GM04504 (cell line): ENCODE measurements around the gene ERAL1.
A peak's percentile ranks its signal among the peaks of the same experiment; 100 is the strongest.
"Not testable (repeated sequence)": the region's sequence is repeated elsewhere in the genome, so short reads cannot be mapped to it uniquely, and the experiment has no call there.

Experiments used
- DNase-seq: peaks from one replicate; pipeline ENCODE4 v3.0.0-alpha.2; 2012; ENCODE audit warnings: low read depth

ERAL1 gene

DNA sequence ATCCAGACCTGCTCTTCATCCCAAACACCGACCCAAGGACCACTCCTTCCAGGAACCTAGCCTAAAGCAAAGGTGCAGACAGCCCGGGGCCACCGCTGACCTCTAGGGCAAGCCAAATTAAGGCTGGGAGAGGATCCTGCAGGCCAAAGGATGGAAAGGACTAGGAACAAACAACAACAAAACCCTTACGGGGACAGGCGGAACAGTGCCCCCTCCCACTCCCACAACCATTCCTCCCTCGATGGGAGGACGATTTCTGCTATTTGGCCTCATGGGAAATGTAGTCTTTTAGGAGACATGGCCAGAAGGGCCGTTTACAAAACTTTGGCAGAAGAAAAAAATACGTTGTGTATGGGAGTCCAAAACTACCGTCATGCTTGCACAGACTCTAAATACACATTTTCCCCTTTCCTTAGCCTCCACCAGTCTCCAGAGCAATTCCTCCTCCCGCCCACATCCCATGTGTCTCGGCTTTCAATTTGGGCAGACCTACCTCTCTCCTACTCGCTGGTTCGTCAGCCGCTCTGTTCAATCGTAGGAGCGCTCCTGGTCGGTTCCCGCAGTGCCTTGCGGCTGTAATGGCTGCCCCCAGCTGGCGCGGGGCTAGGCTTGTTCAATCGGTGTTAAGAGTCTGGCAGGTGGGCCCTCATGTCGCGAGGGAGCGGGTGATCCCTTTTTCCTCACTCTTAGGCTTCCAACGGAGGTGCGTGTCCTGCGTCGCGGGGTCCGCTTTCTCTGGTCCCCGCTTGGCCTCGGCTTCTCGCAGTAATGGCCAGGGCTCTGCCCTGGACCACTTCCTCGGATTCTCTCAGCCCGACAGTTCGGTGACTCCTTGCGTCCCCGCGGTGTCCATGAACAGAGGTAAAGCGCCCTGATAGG lies at the start of gene ERAL1:
TSS of gene ERAL1 (plus strand) at position 560 of the 879 bp plus-strand sequence. CDS start at position 579, 19 bp downstream.
- DNase-seq: peak; percentile 67

DNA sequence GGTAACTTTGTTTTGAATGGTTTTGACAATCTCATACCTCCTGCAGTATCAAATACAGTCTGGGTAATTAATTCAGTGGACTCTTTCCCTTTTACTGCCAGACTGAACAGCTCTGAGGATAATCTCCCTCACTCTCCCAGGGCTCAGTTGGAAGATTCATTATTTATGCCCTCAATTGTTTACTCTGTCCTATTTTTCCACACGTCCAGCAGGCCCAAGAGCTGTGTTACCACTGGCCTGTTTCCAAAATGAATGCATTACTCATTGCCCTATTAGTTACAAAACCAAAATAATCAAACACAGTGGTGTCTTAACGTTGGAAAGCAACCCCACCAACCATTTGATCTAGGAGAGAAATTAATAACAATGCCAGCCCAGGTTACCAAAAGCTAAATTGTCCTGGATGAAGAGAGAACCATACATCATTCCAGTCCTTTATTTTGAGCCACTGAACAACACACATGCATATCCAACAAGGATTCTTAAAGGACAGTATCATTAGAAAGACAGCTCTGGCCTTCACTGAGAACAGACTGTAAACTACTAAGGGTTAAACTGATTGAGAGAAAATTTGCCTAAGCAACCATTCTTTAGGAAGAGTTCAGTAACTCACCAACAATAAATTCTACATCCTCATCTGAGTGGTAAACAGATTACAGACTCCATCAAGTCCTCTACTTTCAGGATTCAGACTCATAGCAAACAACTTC lies 46.7 kb upstream of the ERAL1 start:
- DNase-seq: peak; percentile 80

DNA sequence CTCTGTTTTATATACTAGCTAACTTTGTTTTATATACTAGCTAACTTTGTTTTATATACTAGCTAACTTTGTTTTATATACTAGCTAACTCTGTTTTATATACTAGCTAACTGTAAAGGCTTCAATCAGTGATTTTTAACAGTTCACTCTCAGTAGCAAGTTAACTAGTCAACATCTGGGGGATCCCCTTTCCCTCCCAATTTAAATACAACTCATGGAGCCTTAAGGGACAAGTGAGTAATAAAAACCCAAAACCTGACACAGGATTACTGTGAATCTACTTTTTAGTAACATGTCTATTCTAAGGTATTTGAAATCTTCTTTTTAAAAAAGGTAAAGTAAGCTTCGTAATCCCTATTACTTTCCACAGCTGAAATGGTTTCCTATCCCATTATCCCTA lies 44.4 kb upstream of the ERAL1 start:
- DNase-seq: no peak

DNA sequence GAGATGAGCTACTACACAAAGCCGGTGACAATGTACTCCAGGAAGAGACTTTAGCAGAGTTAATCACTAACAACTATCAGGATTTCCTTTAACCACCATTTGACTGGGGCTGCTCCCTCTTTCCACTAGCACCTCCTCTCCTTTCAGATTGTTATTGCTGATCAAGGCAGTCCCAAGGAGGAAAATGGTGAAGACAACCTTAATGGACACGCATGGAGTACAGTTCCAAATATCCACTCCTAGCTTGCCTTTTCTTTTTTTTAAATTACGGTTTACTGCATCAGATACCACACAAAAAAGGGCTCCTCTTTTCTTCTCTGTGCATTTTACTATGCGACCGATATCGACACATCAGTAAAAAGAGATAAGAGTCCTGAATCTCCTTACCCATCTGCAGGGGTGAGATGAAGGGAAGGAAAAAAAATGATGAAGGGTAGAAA lies 43.1 kb upstream of the ERAL1 start:
- DNase-seq: no peak

DNA sequence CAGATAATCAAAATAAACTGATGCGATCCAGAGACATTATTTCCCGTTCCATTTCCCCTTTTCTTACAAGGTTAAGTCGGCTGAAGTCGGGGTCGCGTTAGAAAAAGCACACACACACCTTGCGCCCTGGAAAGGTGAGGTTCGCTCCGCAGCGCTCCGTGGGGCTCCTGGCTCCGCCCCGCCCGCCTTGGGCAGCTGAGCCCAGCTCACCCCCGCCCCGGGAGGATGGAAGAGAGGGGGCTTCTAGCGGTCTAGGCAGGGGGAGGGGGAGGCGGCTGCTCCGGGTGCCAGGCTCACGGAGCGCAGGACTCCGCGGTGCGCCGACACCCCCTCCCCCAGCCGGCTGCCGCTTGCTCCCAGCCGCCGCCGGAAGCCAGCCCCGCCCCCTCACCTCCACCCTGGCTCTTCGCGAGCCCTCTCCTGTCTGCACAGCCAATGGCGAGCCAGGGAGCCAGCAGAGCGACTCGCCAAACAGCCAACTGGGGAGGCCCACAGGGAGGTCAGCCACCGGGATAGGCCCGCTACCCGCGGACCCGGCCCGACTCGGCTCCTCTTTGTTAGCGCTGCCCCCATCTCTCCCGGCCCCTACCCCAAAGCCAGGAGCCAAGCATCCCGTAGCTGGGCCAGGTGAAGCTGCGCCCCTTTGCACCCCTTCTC lies 42.6 kb upstream of the ERAL1 start:
- peak; percentile 92 for DNase-seq

DNA sequence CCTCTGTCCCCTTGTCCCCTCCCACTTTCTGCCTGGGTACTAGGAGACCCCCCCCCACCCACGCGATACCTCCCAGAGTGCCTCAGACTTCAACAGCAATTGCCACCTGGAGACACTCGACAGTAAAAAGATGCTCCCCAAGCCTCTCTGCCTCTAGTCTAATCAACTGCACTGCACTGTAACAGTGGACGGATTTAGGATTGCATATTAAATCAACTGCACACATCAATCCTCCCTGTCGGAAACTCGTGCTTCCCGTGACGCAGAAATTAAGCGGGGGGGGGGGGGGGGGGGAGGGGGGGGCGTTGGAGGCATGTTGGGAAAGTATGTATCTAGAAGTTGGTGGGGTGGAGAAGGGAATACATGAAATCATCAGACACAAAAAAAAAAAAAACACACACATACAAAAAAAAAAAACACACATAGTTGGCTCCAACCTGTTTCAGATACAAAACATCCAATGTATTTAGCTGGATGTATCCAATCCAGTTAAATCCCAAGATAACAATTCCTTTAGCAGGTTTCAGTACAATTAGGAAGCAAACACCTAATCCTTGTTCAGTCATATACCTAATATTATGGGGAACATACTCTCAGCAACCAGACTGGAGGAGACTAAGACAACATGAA lies 42.0 kb upstream of the ERAL1 start:
- no peak for DNase-seq

DNA sequence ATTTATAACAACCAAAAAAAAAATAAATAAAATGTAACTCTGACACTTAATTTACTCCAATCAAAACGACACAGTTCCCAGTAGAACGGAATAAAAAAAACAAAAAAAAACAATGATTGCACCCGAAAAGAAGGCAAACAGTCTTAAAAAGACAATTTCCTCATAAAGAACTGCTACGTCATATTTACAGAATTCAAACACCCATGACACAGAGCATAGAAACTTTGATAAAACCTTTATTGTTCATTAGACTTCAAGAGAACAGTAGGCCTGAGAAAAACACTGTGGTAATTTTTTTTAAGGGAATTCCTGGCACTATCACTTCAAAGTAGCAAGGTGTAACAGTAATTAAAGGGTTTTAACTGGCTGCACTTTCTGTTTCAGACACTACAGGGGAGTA lies 38.3 kb upstream of the ERAL1 start:
- DNase-seq: no peak

DNA sequence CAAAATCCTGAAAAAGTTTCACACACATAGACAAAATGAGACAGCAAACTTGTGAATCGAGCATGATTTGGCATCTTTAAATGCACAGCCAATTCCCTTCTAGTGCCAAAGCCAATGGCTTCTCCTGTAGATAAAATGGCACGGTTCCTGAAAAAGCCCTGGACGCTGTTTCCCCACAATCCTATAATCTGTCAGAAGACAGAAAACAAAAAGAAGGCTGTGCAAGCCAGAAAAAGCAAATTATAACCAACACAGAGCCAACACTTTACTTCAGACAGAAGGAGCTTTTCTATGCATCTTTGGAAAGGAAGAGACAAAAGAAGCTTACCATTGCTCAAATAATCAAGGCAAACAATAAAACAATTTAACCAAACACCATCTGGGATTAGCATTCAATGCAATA lies 36.0 kb upstream of the ERAL1 start:
- no peak for DNase-seq

DNA sequence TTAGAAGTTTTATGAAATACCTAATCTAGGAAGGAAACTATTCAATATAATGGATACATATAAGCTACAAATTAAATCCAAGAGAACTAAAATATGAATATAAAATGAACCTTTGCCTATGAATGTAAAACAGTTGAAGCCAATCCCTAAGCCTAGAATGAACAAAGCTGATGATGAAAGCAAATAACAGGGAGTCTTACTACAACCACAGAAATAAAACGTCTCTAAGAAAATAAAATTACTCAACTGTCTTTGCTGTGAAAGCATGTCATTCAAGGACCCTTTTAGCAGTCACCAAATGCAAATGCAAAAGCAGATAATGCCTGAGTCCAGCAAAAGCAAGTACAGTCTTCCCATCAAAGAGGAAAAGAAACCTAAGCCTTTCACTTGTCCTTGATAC lies 35.2 kb upstream of the ERAL1 start:
- DNase-seq: no peak

DNA sequence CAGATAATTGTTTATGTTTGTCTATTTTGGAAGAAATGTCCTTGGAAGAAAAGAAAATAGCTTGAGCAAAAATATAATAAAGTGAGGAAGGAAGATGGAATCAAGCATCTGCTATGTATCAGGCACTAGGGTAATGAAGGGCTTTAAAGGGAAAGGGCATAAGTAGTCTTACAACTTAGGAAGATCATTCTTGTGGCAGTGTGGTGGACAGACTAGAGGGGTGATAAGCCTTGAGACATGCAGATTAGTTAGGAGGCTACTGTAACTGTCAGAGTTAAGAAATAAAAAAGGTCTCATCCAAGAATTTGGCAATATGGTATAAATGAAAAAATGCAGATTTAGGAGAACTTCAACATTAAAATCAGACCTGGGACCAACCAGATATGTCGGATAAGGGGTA lies 27.1 kb upstream of the ERAL1 start:
- DNase-seq: no peak

DNA sequence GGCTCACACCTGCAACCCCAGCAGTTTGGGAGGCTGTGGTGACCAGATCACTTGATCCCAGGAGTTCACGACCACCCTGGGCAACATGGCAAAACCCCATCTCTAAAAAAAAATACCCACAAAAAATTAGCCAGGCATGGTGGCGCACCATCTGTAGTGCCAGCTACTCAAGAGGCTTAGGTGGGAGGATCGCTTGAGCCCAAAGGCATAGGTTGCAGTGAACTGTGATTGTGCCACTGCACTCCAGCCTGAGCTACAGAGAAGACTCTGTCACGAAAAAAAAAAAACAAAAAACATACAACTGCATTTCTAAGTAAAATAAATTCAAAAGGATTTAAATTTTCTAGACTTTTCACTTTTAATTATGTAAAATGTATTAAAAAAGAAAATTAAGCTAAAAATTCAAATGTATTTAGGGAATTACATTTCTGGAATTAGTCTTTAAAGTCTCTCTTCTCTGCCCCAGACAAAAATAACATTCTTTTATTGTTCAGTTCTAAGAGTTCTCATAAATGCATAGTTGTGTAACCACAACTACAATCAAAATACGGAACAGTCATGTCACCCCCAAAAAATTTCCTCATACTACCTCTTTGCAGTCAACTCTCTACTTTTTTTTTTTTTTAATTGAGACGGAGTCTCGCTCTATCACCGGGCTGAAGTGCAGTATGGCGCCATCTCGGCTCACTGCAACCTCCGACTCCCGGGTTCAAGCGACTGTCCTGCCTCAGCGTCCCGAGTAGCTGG lies 26.3 kb upstream of the ERAL1 start:
- DNase-seq: no peak

DNA sequence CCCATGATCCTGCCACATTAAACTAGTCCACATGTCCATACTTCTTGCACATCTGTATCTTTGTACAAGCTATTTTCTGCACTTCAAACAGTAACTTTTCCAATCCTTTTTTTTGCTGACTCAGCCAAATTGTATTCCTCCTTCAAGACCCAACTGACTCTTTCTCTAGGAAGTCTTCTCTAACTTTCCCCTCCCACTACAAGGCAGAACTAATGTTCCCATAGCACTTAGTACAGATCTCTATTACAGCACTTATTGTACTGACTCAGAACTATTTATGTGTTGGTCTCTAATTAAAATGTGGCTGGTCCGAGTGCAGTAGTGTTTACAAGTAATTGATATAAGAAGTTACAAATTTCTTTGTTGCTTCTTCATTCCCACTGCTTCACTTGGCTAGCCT lies 20.4 kb upstream of the ERAL1 start:
- no peak for DNase-seq

DNA sequence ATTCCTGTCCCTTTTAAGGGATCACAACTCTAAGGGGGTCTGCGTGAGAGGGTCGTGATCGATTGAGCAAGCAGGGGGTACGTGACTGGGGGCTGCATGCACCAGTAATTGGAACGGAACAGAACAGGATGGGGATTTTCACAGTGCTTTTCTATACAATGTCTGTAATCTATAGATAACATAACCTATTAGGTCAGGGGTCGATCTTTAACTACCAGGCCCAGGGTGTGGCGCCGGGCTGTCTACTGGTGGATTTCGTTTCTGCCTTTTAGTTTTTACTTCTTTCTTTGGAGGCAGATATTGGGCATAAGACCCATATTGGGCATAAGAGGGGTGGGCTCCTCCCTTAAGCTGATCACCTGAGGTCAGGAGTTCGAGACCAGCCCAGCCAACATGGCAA lies 18.3 kb upstream of the ERAL1 start:
- DNase-seq: not testable (repeated sequence)

DNA sequence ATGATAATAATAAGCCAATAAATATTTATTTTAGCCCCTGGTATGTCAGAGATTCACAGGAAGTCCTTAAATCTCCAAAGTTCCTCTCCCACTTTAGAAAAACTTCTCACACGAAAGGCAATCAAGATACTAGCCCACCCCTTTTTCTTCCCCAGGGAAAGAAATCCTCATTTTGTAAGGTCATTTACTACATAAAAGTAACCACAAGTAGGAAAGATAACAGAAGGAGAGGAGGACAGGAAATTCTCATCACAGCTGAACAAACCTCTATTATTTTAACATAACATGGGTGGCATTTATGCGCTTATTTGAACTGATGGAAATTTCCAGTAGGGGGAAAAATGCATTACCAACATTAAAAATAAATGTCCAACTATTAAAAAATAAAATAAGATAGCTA lies 15.6 kb upstream of the ERAL1 start:
- DNase-seq: no peak

DNA sequence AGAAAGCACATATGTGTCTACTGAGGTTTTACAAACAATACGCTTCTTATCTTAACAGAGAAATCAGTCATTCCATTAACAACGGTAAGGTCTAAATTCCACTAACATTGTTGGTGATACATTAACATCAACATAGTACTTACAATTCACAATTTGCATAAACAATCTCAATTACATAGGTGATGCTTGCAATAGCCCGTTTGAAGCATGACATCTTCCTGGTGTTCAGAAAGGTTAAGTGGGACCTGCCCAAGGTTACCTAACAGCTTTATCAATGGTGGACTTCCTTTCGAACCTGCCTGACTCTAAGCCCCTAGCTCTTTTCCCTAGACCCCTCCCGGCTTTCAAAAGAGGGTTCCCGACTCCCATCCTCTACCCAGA lies 12.9 kb upstream of the ERAL1 start:
- DNase-seq: no peak

DNA sequence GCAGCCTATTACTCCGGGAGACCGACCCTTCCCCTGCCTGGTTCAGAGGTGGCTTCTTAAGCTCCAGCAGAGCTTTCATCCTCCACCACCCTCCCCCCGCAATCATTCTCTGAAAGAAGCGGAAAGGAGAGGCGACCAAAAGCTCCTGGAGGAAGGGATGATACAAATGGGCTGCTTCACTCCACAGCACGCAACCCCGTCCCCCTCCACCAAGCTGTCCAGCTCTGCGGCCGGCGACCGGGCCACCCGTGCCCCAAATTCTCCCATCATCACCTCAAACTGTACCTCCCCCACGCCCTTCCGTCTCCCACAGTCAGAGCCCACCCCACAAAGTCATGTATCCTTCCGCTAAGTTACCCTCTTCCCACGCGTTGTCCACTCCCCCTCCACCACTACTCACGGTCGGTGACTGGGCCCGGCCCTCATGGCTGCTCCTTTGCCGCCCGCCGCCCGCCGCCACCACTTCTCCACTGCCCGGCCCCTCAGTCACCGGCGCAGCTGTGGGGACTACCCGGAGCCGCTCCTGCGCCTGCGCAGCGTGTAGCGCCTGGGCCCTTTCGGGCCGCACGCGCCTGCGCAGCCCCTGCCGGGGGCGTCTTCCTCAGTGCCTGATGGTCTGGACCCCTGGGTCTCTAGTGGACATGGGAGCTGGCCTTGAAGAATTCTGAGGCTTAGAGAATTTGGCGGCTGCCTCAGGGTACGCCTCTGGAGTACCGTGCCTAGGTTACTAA lies 12.4 kb upstream of the ERAL1 start, which contains the start of gene FAM222B:
TSS of gene FAM222B (minus strand) at position 509 of the 731 bp plus-strand sequence. CDS start 76,123 bp downstream, outside the sequence.
- DNase-seq: peak; percentile 59

DNA sequence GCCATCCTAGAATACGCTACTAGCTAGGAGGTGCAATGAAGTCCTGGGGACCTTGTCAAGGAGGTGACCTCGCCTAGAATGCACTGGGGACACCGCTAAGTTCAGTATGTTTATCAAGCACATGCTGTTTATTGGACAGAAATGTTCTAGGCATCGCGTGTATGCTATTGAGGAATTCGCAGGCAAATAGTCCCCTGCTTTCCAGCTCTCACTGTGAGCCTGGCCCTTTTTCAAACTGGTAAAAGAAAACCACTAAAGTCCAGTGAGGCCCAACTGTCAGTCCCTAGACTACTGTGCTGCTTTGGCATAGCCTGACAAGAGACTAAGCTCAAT lies 11.0 kb upstream of the ERAL1 start:
- DNase-seq: no peak

DNA sequence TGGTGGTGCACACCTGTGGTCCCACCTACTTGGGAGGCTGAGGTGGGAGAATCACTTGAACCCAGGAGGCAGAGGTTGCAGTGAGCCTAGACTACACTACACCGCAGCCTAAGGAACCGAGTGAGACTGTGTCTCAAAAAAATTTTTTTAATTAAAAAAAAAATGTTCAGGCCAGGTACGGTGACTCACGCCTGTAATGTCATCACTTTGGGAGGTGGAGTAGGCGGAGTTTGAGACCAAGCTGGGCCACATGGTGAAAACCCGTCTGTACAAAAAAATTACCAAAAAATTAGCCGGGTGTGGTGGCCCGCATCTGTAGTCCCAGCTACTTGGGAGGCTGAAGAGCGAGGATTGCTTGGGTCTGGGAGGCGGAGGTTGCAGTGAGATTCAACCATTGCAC lies 8.6 kb upstream of the ERAL1 start:
- no peak for DNase-seq

DNA sequence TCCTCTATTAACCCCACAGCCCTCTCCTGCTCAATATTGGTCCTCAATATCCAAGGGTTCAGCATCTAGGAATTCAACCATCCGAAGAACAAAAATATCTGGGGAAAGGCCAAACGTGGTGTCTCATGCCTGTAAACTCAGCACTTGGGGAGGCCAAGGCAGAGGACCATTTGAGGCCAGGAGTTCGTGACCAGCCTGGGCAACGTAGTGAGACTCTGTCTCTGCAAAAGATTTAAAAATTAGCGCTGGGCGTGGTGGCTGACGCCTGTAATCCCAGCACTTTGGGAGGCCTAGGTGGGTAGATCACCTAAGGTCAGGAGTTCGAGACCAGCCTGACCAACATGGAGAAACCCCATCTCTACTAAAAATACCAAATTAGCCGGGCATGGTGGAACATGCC lies 8.1 kb upstream of the ERAL1 start:
- not testable (repeated sequence) for DNase-seq

DNA sequence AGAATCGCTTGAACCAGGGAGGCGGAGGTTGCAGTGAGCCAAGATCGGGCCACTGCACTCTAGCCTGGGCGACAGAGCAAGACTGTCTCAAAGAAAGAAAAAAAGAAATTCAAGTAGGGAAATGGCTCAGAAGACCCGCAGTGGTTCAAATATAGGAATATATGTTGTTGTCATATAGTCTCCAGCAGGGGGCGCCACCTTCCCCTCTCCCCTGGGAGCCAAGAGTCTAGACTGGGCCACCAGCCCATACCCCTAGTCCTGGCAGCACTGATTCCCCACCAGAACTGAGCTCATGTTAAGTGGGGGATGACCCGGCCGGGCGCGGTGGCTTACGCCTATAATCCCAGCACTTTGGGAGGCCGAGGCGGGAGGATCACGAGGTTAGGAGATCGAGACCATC lies 6.1 kb upstream of the ERAL1 start:
- DNase-seq: not testable (repeated sequence)

DNA sequence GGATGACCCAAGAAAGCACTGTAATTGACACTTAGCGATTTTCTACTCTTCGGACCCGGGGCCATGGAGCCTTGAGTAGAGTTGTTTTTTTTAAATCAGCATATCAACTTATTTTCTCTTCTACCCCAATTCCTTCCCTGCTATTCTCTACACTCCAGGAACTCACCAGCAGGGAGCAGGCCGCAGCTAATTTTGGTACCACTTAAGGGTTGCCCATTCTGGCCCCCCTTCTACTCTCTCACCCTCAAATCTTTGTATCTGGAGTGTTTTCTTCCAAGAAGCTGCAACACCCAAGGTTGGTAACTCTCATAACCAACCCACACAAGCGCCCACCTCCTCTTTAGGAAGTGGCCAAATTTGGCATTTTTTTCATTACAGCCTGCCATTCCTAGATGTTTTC lies 5.5 kb upstream of the ERAL1 start:
- DNase-seq: no peak
